Neural crest cell (in vitro differentiated cells): ENCODE results near the gene MDP1. TPM values are rescaled to one million over a fixed set of nuclear protein-coding genes. Genes with fewer than 3 reads are reported as not detected.

Experiments used
- DNase-seq: peaks from one replicate; pipeline ENCODE4 v3.0.0; 2021; ENCODE audit warnings: low read depth, mixed read lengths, low spot score
- H3K27ac Mint-ChIP-seq: one replicate; pipeline ENCODE4 v1.8.0; 2021; ENCODE audit warnings: mild to moderate bottlenecking, mixed read lengths; ENCODE audit not compliant: unreplicated experiment
- H3K27me3 Mint-ChIP-seq: 2 replicates; pipeline ENCODE4 v1.8.0; 2021; ENCODE audit warnings: low read depth, mild to moderate bottlenecking, mixed read lengths
- H3K36me3 Mint-ChIP-seq: 2 replicates; pipeline ENCODE4 v1.8.0; 2021; ENCODE audit warnings: low read depth, mild to moderate bottlenecking, mixed read lengths
- H3K4me1 Mint-ChIP-seq: 2 replicates; pipeline ENCODE4 v1.8.0; 2021; ENCODE audit warnings: mixed read lengths
- H3K4me3 Mint-ChIP-seq: one replicate; pipeline ENCODE4 v1.8.0; 2021; ENCODE audit warnings: mild to moderate bottlenecking, mixed read lengths
- H3K9me3 Mint-ChIP-seq: 2 replicates; pipeline ENCODE4 v1.8.0; 2021; ENCODE audit warnings: mixed read lengths
- total RNA-seq: library from RNA; stranded (reverse); gene quantifications from 2 replicates; pipeline ENCODE4 v1.2.1, GENCODE V29; 2021
- TF ChIP-seq, protein P1 (sequence below): fragments of 200-600 bp; sonication (generic); conservative IDR thresholded peaks from 2 replicates; pipeline ENCODE4 v1.5.0; 2021; ENCODE audit warnings: antibody characterized with exemption, mild to moderate bottlenecking

The MDP1 gene
- total RNA-seq, 1 donor from 2014 or later = 25.9 TPM

DNA sequence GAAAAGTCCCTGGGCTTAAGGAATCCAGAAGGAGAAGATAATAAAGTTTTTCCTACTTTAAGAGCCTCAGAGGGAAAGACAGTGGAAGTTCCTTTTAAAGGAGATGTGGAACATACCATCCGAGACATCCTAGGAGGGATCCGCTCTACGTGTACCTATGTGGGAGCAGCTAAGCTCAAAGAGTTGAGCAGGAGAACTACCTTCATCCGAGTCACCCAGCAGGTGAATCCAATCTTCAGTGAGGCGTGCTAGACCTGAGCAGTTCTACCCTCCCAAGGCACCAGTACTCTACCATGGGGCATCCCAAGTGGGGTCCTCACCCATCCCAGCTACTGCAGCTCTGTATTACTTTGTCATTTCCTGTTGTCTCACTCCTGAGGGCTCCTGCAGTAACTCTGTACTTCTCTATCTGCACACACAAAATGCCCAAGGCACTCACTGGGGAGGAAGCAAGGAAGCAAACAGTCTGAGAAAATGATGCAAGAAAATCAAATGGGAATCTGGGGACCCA, 22.7 kb upstream of the MDP1 start:
- H3K36me3 Mint-ChIP-seq = peaks cover 9% of the 10 kb centered on the region

DNA sequence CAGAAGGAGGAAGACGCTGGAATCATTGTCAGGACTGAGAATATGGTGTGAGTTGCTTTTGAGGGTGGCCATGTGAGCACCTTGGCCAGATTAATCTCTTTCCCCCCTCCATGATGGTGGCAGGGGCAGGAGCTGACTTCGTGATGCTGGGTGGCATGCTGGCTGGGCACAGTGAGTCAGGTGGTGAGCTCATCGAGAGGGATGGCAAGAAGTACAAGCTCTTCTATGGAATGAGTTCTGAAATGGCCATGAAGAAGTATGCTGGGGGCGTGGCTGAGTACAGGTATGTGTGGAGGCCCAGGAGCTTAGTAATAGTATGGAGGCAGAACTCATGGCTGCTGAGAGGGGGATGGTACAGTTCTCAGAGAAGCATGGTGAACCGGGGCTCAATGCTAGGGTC, 22.3 kb upstream of the MDP1 start:
- DNase-seq = no peak
- Mint-ChIP-seq H3K36me3 (peaks cover 9% of the 10 kb centered on the region), H3K4me3 (peak overlapping the region; percentile 25), H3K27ac (peak overlapping the region; percentile 48), H3K9me3 (no peaks in the 10 kb centered on the region), H3K27me3 (no peaks in the 10 kb centered on the region), H3K4me1 (peaks cover 36% of the 10 kb centered on the region)
- TF ChIP-seq, protein P1, sequence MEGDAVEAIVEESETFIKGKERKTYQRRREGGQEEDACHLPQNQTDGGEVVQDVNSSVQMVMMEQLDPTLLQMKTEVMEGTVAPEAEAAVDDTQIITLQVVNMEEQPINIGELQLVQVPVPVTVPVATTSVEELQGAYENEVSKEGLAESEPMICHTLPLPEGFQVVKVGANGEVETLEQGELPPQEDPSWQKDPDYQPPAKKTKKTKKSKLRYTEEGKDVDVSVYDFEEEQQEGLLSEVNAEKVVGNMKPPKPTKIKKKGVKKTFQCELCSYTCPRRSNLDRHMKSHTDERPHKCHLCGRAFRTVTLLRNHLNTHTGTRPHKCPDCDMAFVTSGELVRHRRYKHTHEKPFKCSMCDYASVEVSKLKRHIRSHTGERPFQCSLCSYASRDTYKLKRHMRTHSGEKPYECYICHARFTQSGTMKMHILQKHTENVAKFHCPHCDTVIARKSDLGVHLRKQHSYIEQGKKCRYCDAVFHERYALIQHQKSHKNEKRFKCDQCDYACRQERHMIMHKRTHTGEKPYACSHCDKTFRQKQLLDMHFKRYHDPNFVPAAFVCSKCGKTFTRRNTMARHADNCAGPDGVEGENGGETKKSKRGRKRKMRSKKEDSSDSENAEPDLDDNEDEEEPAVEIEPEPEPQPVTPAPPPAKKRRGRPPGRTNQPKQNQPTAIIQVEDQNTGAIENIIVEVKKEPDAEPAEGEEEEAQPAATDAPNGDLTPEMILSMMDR = no peak

More for the DNA sequence above, 22.7 kb upstream of the MDP1 start:
- DNase-seq = no peak
- peaks cover 36% of the 10 kb centered on the region for H3K4me1 Mint-ChIP-seq
- H3K27me3 Mint-ChIP-seq = no peaks in the 10 kb centered on the region
- TF ChIP-seq, protein P1 = no peak
- peak overlapping the region; percentile 84 for H3K4me3 Mint-ChIP-seq
- H3K9me3 Mint-ChIP-seq = no peaks in the 10 kb centered on the region
- H3K27ac Mint-ChIP-seq = peak overlapping the region; percentile 10

DNA sequence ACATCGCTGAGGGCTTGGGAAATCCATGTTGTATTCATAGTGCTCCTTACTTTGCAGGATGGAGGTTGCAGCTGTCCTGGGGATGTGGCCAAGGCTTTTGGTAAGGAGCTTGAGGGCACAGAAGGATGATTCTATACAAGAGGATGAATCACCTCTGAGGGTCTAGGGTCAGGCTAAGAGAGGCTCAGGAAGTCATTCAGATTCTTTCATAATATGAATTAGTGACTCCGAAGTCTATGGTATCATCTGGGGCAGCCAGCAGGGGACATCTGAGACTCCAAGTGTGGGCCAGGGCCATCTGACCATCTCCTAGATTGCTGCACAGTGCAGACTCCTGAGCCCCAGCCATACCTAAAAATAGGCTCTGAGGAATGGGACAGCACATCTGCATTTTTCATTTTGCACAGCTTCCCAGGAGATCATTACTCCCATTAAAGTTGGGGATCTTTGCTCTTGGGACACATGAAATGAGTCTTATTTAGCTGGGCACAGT, 21.6 kb upstream of the MDP1 start:
- H3K27me3 Mint-ChIP-seq = no peaks in the 10 kb centered on the region
- H3K27ac Mint-ChIP-seq = no peak overlapping the region
- no peaks in the 10 kb centered on the region for H3K9me3 Mint-ChIP-seq
- peaks cover 36% of the 10 kb centered on the region for H3K4me1 Mint-ChIP-seq
- H3K36me3 Mint-ChIP-seq = peaks cover 9% of the 10 kb centered on the region
- peak overlapping the region; percentile 25 for H3K4me3 Mint-ChIP-seq
- TF ChIP-seq, protein P1 = no peak
- DNase-seq = no peak

DNA sequence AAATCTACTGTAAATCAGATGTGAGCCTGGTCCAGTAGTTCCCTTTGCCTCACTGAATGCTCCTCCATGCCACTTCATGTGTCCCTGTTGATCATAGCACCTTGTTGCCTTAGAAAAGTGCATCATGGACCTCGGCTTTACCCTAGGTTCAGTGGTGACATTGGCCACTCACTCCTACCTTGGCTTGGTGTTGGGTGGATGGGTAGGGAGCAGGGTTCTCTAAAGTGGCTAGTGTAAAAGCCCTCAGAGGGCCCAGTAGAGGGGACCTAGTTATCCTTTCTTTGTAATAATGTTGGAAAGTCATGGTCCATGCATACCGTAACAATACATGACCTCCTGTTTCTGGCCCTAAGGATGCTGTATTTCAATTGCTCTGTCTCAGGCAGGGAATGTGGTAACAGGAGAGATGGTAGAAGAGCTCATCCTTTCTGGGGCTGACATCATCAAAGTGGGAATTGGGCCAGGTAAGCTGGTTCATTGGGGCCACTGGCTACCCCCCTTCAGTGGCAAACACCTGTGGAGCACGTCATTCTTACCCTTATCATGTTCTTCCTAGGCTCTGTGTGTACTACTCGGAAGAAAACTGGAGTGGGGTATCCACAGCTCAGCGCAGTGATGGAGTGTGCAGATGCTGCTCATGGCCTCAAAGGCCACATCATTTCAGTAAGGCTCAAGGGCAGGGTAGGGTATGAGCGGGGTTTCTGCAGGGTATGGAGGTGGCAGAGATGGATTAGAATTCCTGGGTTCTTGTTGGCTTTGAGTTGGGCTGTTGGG, 21.0 kb upstream of the MDP1 start:
- Mint-ChIP-seq H3K36me3 (peaks cover 9% of the 10 kb centered on the region), H3K4me3 (peak overlapping the region; percentile 25), H3K27me3 (no peaks in the 10 kb centered on the region), H3K27ac (no peak overlapping the region), H3K9me3 (no peaks in the 10 kb centered on the region), H3K4me1 (peaks cover 39% of the 10 kb centered on the region)
- no peak for DNase-seq
- TF ChIP-seq, protein P1 = no peak

DNA sequence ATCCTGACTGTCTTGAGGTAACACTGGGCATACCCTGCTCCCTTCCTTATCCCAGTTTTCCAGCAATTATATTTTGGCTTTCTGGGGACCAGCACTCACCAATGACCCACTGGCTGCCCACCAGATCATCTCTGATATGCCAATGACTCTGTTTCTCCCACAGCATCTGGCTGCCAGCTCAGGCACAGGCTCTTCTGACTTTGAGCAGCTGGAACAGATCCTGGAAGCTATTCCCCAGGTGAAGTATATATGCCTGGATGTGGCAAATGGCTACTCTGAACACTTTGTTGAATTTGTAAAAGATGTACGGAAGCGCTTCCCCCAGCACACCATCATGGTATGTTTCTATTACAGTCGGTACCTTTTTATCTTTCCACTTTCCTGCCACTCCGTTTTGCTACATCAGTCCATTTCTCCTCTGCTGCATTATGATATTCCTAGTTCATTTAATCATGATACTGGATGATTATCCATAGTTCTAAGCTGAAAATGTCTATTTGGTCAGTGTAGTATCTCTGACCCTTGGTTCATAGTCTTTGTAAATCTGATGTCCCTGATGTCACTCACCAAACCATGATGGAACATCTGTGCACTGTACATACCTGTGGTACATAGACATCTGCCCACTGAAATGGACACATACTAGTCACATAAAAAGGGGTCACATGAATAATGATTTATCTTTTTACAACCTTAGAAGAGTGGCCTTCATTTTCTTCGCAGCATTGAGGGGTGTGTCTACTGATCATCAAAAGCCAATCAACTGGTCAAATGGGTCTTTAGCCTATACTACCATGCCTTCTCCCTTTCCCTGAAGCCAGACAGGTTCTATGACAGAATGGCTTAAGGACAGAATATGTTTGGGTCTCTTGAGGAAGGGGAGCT, 20.2 kb upstream of the MDP1 start:
- H3K4me3 Mint-ChIP-seq = peak overlapping the region; percentile 42
- no peak for DNase-seq
- H3K27ac Mint-ChIP-seq = no peak overlapping the region
- TF ChIP-seq, protein P1 = no peak
- H3K36me3 Mint-ChIP-seq = peaks cover 9% of the 10 kb centered on the region
- H3K4me1 Mint-ChIP-seq = peaks cover 46% of the 10 kb centered on the region
- H3K9me3 Mint-ChIP-seq = no peaks in the 10 kb centered on the region
- no peaks in the 10 kb centered on the region for H3K27me3 Mint-ChIP-seq
